Thyroid gland (tissue), 4 donors: ENCODE results near the gene MEGF10. TPM values are rescaled to one million over a fixed set of nuclear protein-coding genes. Genes with fewer than 3 reads are reported as not detected.

Experiments
- DNase-seq, 2 donors: peaks; one replicate each; pipeline ENCODE4 v3.0.0-alpha.2; 2019
- H3K27ac ChIP-seq, 3 donors: fragments of 200-600 bp; sonication (generic); 1 replicate in 2 of 3; 2 replicates in 1 of 3; pipeline ENCODE4 v1.5.1; 2016 to 2019; ENCODE audit warnings: mild to moderate bottlenecking in 1 of 3, moderate library complexity in 1 of 3
- H3K27me3 ChIP-seq: fragments of 200-600 bp; sonication (generic); one replicate; pipeline ENCODE4 v1.5.1; 2019
- H3K36me3 ChIP-seq, 2 donors: fragments of 200-600 bp; sonication (generic); one replicate each; pipeline ENCODE4 v1.5.1; 2016 to 2019
- H3K4me1 ChIP-seq, 2 donors: fragments of 200-600 bp; sonication (generic); one replicate each; pipeline ENCODE4 v1.5.1; 2017 to 2019
- H3K4me3 ChIP-seq, 3 donors: fragments of 200-600 bp; sonication (generic); replicated peaks in 1 of 3; 1 replicate in 2 of 3; 2 replicates in 1 of 3; pipeline ENCODE4 v1.5.1; 2016; ENCODE audit warnings: mild to moderate bottlenecking in 1 of 3
- H3K9me3 ChIP-seq: fragments of 200-600 bp; sonication (generic); one replicate; pipeline ENCODE4 v1.5.1; 2017
- CTCF ChIP-seq, 6 experiments: fragments of 200-600 bp in 3 of 6; fragments of 450-650 bp in 3 of 6; sonication (generic) in 3 of 6; IDR thresholded peaks; one replicate each; pipeline ENCODE4 v1.5.1; 2016 to 2019; ENCODE audit warnings: antibody characterized with exemption in 6 of 6, mild to moderate bottlenecking in 2 of 6, inconsistent platforms in 1 of 6, moderate library complexity in 1 of 6
- POLR2A ChIP-seq, 2 donors: fragments of 450-650 bp; IDR thresholded peaks; one replicate each; pipeline ENCODE4 v1.6.1; 2017; ENCODE audit warnings: antibody characterized with exemption in 2 of 2, mild to moderate bottlenecking in 2 of 2, moderate library complexity in 1 of 2
- WGBS, 2 donors: methylation state at CpG; one replicate each; pipeline ENCODE4 v1.1.5; 2017; 5-methylcytosine and 5-hydroxymethylcytosine counted together
- intact Hi-C: fragments of 100-400 bp; cut with DNase I; formaldehyde crosslinking; loops from one replicate; pipeline ENCODE4 v1.15.1; 2023
- total RNA-seq, 4 donors: library from RNA; depleted of rRNA; stranded (reverse); fragments of >200 nt; gene quantifications; one replicate each; pipeline ENCODE4 v1.2.3, GENCODE V29; 2016

Gene MEGF10
- total RNA-seq, 4 donors from 2014 or later, result under 0.01 to 2.3 (median 0.42) TPM; not detected in 1

DNA sequence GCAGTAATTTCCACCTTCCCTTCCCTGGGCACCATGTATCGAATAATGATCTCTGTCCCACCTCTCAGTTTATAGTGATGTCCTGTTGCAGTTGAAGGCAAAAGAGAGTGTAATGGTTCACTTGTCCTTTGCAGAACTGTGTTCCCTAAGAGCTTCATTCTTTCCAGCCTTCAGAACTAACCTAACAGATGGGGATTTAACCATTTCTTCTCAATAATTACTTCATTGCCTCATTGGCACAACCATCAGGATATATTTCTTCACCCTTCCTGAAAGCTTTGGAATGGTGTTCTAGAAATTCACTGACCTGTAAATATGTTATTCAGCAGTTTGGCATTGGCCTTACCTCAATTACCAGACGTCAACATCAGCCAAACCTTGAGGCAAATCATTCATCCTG, 142.9 kb downstream of the MEGF10 start:
- no peaks in the 10 kb centered on the region for H3K36me3 ChIP-seq
- H3K27ac ChIP-seq, result no peak overlapping the region
- no peak overlapping the region for H3K4me3 ChIP-seq
- TF ChIP-seq POLR2A (IDR thresholded peaks at IDR 0.05), result no peak
- TF ChIP-seq CTCF (IDR thresholded peaks at IDR 0.05), result no peak
- H3K27me3 ChIP-seq, result no peaks in the 10 kb centered on the region
- H3K9me3 ChIP-seq, result no peaks in the 10 kb centered on the region
- no peak for DNase-seq
- 72 to 73% methylated on average over 2 of the region's 2 CpGs for WGBS, 2 donors
- intact Hi-C loops, result no loop called here
- H3K4me1 ChIP-seq, result no peaks in the 10 kb centered on the region

DNA sequence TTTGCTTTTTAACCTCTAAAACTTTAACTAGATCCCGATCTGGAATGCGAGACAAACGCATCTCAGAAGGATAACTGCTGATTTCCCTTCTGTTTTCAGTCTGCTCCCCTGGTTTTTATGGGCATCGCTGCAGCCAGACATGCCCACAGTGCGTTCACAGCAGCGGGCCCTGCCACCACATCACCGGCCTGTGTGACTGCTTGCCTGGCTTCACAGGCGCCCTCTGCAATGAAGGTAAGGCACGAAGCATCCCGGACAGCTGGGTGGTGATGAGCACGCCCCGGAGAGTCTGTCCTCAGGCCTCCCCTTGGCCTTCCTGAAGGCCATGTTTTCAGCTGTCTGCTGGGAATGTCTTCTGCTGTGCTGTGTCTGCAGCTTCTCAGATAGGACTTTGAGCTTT, 144.0 kb downstream of the MEGF10 start:
- DNase-seq, result no peak
- 89 to 97% methylated on average over 10 to 12 of the region's 12 CpGs for WGBS, 2 donors
- H3K4me1 ChIP-seq, result no peaks in the 10 kb centered on the region
- H3K9me3 ChIP-seq, result no peaks in the 10 kb centered on the region
- no peak overlapping the region for H3K27ac ChIP-seq
- no peak overlapping the region for H3K4me3 ChIP-seq
- H3K36me3 ChIP-seq, result no peaks in the 10 kb centered on the region
- H3K27me3 ChIP-seq, result no peaks in the 10 kb centered on the region
- TF ChIP-seq POLR2A (IDR thresholded peaks at IDR 0.05) (no peak), CTCF (IDR thresholded peaks at IDR 0.05) (no peak)
- intact Hi-C loops, result no loop called here

- Histone ChIP-seq H3K27ac (no peak overlapping the region), H3K9me3 (no peaks in the 10 kb centered on the region), H3K4me1 (no peaks in the 10 kb centered on the region), H3K36me3 (no peaks in the 10 kb centered on the region), H3K4me3 (no peak overlapping the region), H3K27me3 (no peaks in the 10 kb centered on the region)
- TF ChIP-seq CTCF (IDR thresholded peaks at IDR 0.05) (no peak), POLR2A (IDR thresholded peaks at IDR 0.05) (no peak)
- DNase-seq, result no peak
- intact Hi-C loops, result no loop called here
- 90 to 93% methylated on average over 2 of the region's 2 CpGs for WGBS, 2 donors
Observed at GRCh38 chr5:127435821-127436220, 145.2 kb downstream of the MEGF10 start.

DNA sequence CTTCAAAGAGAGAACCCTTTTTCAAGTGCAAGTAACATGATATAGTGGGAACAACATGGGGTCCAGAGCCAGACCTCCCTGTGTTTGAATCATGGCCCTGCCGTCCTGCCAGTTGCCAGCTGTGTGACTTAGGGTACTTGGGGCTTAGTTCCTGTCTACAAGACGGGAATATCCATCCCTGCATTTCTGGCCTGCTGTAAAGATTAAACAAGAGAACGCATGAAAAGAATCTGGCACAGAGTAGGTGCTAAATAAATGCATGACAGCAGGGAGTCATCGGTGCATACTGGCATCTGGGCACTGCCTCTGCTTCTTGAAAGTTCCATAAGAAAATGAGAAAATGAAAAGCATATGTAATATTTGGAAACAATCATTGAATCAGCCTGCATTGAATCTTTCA, 149.0 kb downstream of the MEGF10 start:
- WGBS, 2 donors, result 93 to 94% methylated on average over 4 of the region's 4 CpGs
- intact Hi-C loops, result no loop called here

DNA sequence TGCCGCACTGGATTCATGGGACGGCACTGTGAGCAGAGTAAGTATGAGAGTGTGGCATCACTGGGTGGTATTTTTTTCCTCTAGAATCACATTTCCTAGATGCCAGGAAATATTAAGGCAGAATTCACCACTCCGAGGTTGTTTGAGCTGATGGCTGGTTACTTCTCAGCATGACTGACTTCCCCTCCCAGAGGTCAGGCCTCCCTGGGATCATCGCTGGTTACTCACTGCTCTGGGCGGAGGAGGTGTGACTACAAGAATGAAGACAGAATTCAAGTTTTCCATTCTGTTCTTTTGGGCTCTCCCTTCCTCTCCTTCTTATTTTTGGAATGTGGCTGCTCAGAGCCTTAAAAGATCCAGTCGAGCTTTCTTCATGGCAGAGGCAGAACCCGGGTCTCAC, 150.2 kb downstream of the MEGF10 start:
- TF ChIP-seq POLR2A (IDR thresholded peaks at IDR 0.05) (no peak), CTCF (IDR thresholded peaks at IDR 0.05) (no peak)
- H3K4me1 ChIP-seq, result no peaks in the 10 kb centered on the region
- DNase-seq, result no peak
- no peaks in the 10 kb centered on the region for H3K9me3 ChIP-seq
- H3K27ac ChIP-seq, result no peak overlapping the region
- intact Hi-C loops, result no loop called here
- no peak overlapping the region for H3K4me3 ChIP-seq
- 82 to 90% methylated on average over 7 of the region's 7 CpGs for WGBS, 2 donors
- H3K36me3 ChIP-seq, result no peaks in the 10 kb centered on the region
- no peaks in the 10 kb centered on the region for H3K27me3 ChIP-seq

More for the DNA sequence above, 149.0 kb downstream of the MEGF10 start:
- Histone ChIP-seq H3K4me3 (no peak overlapping the region), H3K36me3 (no peaks in the 10 kb centered on the region), H3K27me3 (no peaks in the 10 kb centered on the region), H3K27ac (no peak overlapping the region), H3K9me3 (no peaks in the 10 kb centered on the region), H3K4me1 (no peaks in the 10 kb centered on the region)
- no peak for DNase-seq
- TF ChIP-seq POLR2A (IDR thresholded peaks at IDR 0.05), result no peak
- no peak for TF ChIP-seq CTCF (IDR thresholded peaks at IDR 0.05)
